ENCODE measurements around the gene UBE2U.
"Not testable (repeated sequence)": the region's sequence is repeated elsewhere in the genome, so short reads cannot be mapped to it uniquely, and the experiment has no call there.

The UBE2U gene

DNA sequence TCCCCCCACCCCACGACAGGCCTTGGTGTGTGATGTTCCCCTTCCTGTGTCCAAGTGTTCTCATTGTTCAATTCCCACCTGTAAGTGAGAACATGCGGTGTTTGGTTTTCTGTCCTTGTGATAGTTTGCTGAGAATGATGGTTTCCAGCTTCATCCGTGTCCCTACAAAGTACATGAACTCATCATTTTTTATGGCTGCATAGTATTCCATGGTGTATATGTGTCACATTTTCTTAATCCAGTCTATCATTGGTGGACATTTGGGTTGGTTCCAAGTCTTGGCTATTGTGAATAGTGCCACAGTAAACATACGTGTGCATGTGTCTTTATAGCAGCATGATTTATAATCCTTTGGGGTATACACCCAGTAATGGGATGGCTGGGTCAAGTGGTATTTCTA is 36.1 kb downstream of the UBE2U start:
- H3K9me3 ChIP-seq (ENCODE audit: control insufficient read depth in 2 of 2, low read length in 2 of 2); H3K4me1 ChIP-seq (ENCODE audit: control insufficient read depth, insufficient read depth, low read length); H3K27ac ChIP-seq (ENCODE audit: low read length); H3K27me3 ChIP-seq (ENCODE audit: control insufficient read depth in 1 of 2, insufficient read depth in 2 of 2, low read length in 2 of 2); H3K4me3 ChIP-seq (ENCODE audit: low read length in 2 of 2); H3K36me3 ChIP-seq (ENCODE audit: control insufficient read depth in 2 of 2, insufficient read depth in 2 of 2, low read length in 2 of 2); H3K9ac ChIP-seq (ENCODE audit: low read length in 2 of 2): not testable (repeated sequence)

DNA sequence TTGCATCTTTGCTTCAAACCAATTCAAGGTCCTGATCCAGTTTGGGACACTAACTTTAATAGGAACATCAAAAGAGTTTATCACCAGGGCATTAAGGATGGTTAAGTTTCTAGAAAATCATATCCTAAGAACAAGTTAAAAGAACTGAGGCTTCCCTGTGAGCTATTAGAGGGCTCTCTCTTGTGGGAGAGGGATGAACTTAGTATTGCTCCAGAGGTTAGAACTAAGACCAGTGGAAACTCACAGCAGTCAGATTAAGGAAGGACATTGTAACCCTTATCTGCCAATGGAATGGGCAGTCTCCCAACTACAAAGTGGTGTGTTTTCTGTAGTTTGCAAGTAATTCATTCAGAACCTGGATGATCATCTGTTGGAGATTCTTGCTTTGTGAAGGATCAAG is 36.8 kb downstream of the UBE2U start:
- H3K36me3 ChIP-seq (ENCODE audit: control insufficient read depth in 2 of 2, insufficient read depth in 2 of 2, low read length in 2 of 2): no peaks in the 10 kb centered on the region
- H3K9me3 ChIP-seq (ENCODE audit: control insufficient read depth in 2 of 2, low read length in 2 of 2): no peaks in the 10 kb centered on the region
- no peak overlapping the region for H3K9ac ChIP-seq (ENCODE audit: low read length in 2 of 2)
- H3K27ac ChIP-seq (ENCODE audit: low read length): no peak overlapping the region
- H3K4me1 ChIP-seq (ENCODE audit: control insufficient read depth, insufficient read depth, low read length): no peaks in the 10 kb centered on the region
- no peak overlapping the region for H3K4me3 ChIP-seq (ENCODE audit: low read length in 2 of 2)
- H3K27me3 ChIP-seq (ENCODE audit: control insufficient read depth in 1 of 2, insufficient read depth in 2 of 2, low read length in 2 of 2): no peaks in the 10 kb centered on the region

DNA sequence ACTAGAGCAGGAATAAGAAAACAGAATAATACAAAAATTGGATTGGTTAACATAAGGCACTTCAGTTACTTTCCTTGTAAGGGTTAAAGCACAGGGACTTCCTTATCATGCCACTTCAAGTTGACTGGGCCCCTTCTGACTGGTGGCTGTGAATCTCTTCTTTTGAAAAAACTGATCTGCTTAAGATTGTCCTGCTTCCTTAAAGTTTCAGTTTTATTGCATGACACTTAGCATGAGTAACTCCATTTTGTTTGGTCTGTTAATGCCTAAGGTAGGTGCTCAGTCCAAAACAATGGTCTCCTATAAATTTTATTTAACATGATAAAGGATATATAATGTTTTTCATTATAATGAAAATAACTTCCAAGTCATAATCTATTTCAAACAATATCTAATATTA is 37.6 kb downstream of the UBE2U start:
- H3K4me3 ChIP-seq (ENCODE audit: low read length in 2 of 2): no peak overlapping the region
- no peak overlapping the region for H3K27ac ChIP-seq (ENCODE audit: low read length)
- H3K36me3 ChIP-seq (ENCODE audit: control insufficient read depth in 2 of 2, insufficient read depth in 2 of 2, low read length in 2 of 2): no peaks in the 10 kb centered on the region
- H3K9ac ChIP-seq (ENCODE audit: low read length in 2 of 2): no peak overlapping the region
- no peaks in the 10 kb centered on the region for H3K27me3 ChIP-seq (ENCODE audit: control insufficient read depth in 1 of 2, insufficient read depth in 2 of 2, low read length in 2 of 2)
- no peaks in the 10 kb centered on the region for H3K9me3 ChIP-seq (ENCODE audit: control insufficient read depth in 2 of 2, low read length in 2 of 2)
- no peaks in the 10 kb centered on the region for H3K4me1 ChIP-seq (ENCODE audit: control insufficient read depth, insufficient read depth, low read length)

DNA sequence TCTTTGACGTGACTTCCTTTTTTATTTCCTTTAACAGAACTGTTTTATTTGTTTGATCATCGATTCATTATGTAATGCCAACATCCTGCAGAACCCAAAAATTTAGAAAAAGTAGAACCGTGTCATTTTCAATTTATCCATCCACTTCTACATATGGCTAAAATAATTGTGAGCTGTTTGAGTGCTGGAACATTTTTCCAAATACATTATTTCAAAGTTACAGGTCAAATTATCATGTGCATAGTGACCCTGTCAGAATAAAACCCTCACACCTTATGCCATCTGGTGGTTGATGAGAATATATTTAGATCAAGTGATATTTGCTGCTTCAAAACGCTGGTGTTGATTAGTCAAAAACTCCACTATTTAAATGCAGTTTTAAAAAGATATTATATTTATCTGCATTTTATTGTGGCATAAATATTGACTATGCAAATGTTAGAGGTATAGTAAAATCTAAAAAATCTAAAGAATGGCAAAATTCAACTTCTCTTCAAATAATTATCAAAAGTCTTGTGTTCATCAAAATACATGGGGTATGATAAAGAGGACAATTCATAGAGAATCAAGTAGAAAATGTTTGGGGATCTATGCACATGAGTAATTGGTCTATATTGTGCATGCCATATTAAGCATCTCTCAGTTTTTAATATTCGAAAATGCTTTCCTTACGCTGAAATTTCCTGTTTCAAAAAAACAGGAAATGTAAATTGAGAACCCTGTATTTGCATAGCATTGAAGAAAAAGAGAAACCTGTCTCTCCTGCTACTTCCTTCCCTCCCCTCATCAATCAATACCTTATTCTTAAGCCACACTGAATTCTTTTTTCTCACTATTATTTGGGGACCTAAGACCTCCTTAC is 39.7 kb downstream of the UBE2U start:
- Histone ChIP-seq H3K4me3 (ENCODE audit: low read length in 2 of 2) (no peak overlapping the region), H3K27ac (ENCODE audit: low read length) (no peak overlapping the region), H3K27me3 (ENCODE audit: control insufficient read depth in 1 of 2, insufficient read depth in 2 of 2, low read length in 2 of 2) (no peaks in the 10 kb centered on the region), H3K9me3 (ENCODE audit: control insufficient read depth in 2 of 2, low read length in 2 of 2) (no peaks in the 10 kb centered on the region), H3K4me1 (ENCODE audit: control insufficient read depth, insufficient read depth, low read length) (no peaks in the 10 kb centered on the region), H3K36me3 (ENCODE audit: control insufficient read depth in 2 of 2, insufficient read depth in 2 of 2, low read length in 2 of 2) (no peaks in the 10 kb centered on the region), H3K9ac (ENCODE audit: low read length in 2 of 2) (no peak overlapping the region)

DNA sequence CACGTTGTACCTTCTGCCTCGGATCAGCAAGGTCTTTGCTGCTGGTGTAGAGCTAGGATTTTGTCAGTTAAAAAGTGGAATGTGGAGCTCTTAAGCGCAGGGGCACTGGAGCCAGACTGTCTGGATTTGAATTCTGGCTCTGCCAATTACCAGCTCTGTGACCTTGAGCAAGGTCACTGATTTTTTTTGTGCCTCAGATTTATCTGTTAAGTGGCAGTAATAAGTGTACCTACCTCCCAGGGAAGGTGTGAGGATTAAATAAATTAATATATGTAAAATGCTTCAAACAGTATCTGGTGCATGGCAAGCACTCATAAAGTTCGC is 40.3 kb downstream of the UBE2U start:
- H3K9ac ChIP-seq (ENCODE audit: low read length in 2 of 2): no peak overlapping the region
- no peaks in the 10 kb centered on the region for H3K9me3 ChIP-seq (ENCODE audit: control insufficient read depth in 2 of 2, low read length in 2 of 2)
- no peaks in the 10 kb centered on the region for H3K27me3 ChIP-seq (ENCODE audit: control insufficient read depth in 1 of 2, insufficient read depth in 2 of 2, low read length in 2 of 2)
- no peaks in the 10 kb centered on the region for H3K4me1 ChIP-seq (ENCODE audit: control insufficient read depth, insufficient read depth, low read length)
- H3K4me3 ChIP-seq (ENCODE audit: low read length in 2 of 2): no peak overlapping the region
- no peak overlapping the region for H3K27ac ChIP-seq (ENCODE audit: low read length)
- no peaks in the 10 kb centered on the region for H3K36me3 ChIP-seq (ENCODE audit: control insufficient read depth in 2 of 2, insufficient read depth in 2 of 2, low read length in 2 of 2)

DNA sequence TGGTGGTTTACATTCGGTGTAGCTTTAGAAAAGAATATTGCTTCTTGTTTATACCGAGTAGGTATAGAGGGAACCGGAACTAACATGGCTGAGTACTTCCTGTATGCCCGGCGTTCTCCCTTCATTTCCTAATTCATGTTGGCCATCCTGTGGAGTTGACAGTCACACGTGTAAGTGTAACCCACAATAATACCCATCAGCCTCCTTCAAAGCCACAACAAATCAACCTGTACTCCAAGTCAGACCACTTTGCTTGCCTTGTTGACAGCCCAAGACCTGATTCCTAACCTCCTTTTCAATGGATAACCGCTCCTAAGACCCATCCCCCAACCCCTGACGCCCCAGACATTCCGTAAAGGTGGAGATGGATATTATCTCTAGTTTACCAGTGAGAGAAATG is 42.1 kb downstream of the UBE2U start:
- Histone ChIP-seq H3K27me3 (ENCODE audit: control insufficient read depth in 1 of 2, insufficient read depth in 2 of 2, low read length in 2 of 2) (no peaks in the 10 kb centered on the region), H3K36me3 (ENCODE audit: control insufficient read depth in 2 of 2, insufficient read depth in 2 of 2, low read length in 2 of 2) (no peaks in the 10 kb centered on the region), H3K4me3 (ENCODE audit: low read length in 2 of 2) (no peak overlapping the region), H3K9ac (ENCODE audit: low read length in 2 of 2) (no peak overlapping the region), H3K27ac (ENCODE audit: low read length) (no peak overlapping the region), H3K9me3 (ENCODE audit: control insufficient read depth in 2 of 2, low read length in 2 of 2) (no peaks in the 10 kb centered on the region), H3K4me1 (ENCODE audit: control insufficient read depth, insufficient read depth, low read length) (no peaks in the 10 kb centered on the region)

DNA sequence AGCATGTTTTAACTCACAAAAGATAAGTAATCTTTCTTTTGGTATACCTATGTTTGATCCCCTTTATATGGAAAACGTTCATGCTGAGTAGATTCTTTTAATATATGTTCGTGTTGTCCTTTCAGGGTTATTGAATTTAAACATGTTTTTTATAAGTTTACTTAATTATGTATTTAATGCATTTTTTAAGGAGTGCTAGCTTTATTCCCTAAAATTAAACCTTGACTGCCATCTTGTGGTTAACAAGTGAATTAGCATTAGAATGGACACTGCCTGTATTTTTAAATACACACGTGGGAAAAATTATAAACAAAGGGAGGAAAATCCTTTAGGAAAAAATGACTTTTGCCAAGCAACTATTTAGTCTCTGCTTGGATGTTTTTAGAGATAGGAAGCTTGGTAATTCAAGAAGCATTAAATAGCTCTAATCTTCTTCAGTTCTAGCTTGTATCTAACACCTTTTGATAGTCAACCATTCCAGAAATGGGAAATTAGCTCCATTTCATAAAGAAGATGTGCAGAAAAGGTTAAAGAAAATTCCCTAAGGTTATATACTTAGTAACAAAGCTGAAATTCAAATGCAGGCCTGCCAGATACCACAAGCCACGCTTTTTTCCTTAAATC is 43.0 kb downstream of the UBE2U start:
- Histone ChIP-seq H3K27me3 (ENCODE audit: control insufficient read depth in 1 of 2, insufficient read depth in 2 of 2, low read length in 2 of 2) (no peaks in the 10 kb centered on the region), H3K4me1 (ENCODE audit: control insufficient read depth, insufficient read depth, low read length) (no peaks in the 10 kb centered on the region), H3K9ac (ENCODE audit: low read length in 2 of 2) (no peak overlapping the region)

DNA sequence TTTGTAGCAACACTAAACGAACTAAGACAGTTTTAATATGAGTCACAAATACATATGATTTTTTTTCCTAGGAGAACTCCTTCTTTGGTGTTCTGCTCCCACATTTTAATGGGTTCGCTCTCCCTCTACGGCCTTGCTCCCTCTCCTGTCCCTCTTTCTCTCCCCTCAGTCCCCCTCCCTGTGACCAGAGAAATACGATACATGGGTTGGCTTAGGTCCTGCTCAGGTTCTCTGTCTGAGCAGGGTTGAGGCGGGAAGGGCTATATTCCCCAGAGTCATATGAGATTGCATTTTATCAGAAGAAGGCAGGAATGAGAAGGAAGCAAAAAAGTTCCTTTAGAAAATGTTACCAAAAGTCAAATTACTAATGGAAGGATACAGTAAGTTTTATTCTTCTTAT is 44.6 kb downstream of the UBE2U start:
- Histone ChIP-seq H3K9me3 (ENCODE audit: control insufficient read depth in 2 of 2, low read length in 2 of 2) (peaks cover 0 to under 1% of the 10 kb centered on the region in 2 donors), H3K36me3 (ENCODE audit: control insufficient read depth in 2 of 2, insufficient read depth in 2 of 2, low read length in 2 of 2) (no peaks in the 10 kb centered on the region), H3K27me3 (ENCODE audit: control insufficient read depth in 1 of 2, insufficient read depth in 2 of 2, low read length in 2 of 2) (no peaks in the 10 kb centered on the region), H3K4me3 (ENCODE audit: low read length in 2 of 2) (no peak overlapping the region), H3K4me1 (ENCODE audit: control insufficient read depth, insufficient read depth, low read length) (no peaks in the 10 kb centered on the region), H3K9ac (ENCODE audit: low read length in 2 of 2) (no peak overlapping the region), H3K27ac (ENCODE audit: low read length) (no peak overlapping the region)

More for the DNA sequence above, 43.0 kb downstream of the UBE2U start:
- Histone ChIP-seq H3K27ac (ENCODE audit: low read length) (no peak overlapping the region), H3K9me3 (ENCODE audit: control insufficient read depth in 2 of 2, low read length in 2 of 2) (no peaks in the 10 kb centered on the region), H3K36me3 (ENCODE audit: control insufficient read depth in 2 of 2, insufficient read depth in 2 of 2, low read length in 2 of 2) (no peaks in the 10 kb centered on the region), H3K4me3 (ENCODE audit: low read length in 2 of 2) (no peak overlapping the region)

DNA sequence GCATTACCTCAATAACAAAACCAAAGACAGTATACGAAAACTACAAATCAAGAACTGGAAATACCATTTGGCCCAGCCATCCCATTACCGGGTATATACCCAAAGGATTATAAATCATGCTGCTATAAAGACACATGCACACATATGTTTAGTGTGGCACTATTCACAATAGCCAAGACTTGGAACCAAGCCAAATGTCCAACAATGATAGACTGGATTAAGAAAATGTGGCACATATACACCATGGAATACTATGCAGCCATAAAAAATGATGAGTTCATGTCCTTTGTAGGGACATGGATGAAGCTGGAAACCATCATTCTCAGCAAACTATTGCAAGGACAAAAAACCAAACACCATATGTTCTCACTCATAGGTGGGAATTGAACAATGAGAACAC is 47.0 kb downstream of the UBE2U start:
- H3K4me3 ChIP-seq (ENCODE audit: low read length in 2 of 2); H3K4me1 ChIP-seq (ENCODE audit: control insufficient read depth, insufficient read depth, low read length); H3K27me3 ChIP-seq (ENCODE audit: control insufficient read depth in 1 of 2, insufficient read depth in 2 of 2, low read length in 2 of 2); H3K36me3 ChIP-seq (ENCODE audit: control insufficient read depth in 2 of 2, insufficient read depth in 2 of 2, low read length in 2 of 2); H3K27ac ChIP-seq (ENCODE audit: low read length); H3K9ac ChIP-seq (ENCODE audit: low read length in 2 of 2); H3K9me3 ChIP-seq (ENCODE audit: control insufficient read depth in 2 of 2, low read length in 2 of 2): not testable (repeated sequence)

DNA sequence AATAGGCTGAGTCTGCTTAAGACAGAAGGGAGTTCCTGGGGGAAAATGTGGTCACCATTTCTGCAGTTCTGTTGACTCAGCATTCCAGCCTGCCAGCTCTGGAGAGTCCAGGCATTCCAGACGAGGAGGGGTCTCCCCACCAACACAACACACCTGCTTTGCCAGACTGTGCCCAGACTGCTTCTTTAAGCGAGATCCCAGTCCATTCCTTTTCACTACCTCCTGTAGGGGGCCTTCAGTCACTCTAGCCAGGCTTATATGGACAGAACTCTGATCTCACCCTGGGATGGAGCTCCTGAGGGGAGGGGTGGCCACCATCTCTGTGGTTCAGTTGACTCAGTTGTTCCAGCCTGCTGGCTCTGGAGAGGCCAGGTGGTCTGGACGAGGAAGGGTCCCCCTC is 48.5 kb downstream of the UBE2U start:
- Histone ChIP-seq H3K36me3 (ENCODE audit: control insufficient read depth in 2 of 2, insufficient read depth in 2 of 2, low read length in 2 of 2) (no peaks in the 10 kb centered on the region), H3K27ac (ENCODE audit: low read length) (no peak overlapping the region), H3K9ac (ENCODE audit: low read length in 2 of 2) (no peak overlapping the region), H3K4me3 (ENCODE audit: low read length in 2 of 2) (no peak overlapping the region), H3K9me3 (ENCODE audit: control insufficient read depth in 2 of 2, low read length in 2 of 2) (peaks cover 0 to 2% of the 10 kb centered on the region in 2 donors), H3K27me3 (ENCODE audit: control insufficient read depth in 1 of 2, insufficient read depth in 2 of 2, low read length in 2 of 2) (no peaks in the 10 kb centered on the region), H3K4me1 (ENCODE audit: control insufficient read depth, insufficient read depth, low read length) (no peaks in the 10 kb centered on the region)

DNA sequence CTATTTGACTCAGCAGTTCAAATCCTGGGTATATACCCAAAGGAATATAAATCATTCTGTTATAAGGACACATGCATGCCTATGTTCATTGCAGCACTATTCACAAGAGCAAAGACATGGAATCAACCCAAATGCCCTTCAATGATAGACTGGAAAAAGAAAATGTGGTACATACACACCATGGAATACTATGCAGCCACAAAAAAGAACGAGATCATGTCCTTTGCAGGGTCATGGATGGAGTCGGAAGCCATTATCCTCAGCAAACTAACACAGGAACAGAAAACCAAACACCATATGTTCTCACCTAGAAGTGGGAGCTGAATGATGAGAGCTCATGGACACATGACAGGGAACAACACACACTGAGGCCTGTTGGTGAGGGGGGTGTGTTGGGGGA is 53.8 kb downstream of the UBE2U start:
- H3K27ac ChIP-seq (ENCODE audit: low read length); H3K4me1 ChIP-seq (ENCODE audit: control insufficient read depth, insufficient read depth, low read length); H3K9ac ChIP-seq (ENCODE audit: low read length in 2 of 2); H3K4me3 ChIP-seq (ENCODE audit: low read length in 2 of 2); H3K9me3 ChIP-seq (ENCODE audit: control insufficient read depth in 2 of 2, low read length in 2 of 2); H3K27me3 ChIP-seq (ENCODE audit: control insufficient read depth in 1 of 2, insufficient read depth in 2 of 2, low read length in 2 of 2); H3K36me3 ChIP-seq (ENCODE audit: control insufficient read depth in 2 of 2, insufficient read depth in 2 of 2, low read length in 2 of 2): not testable (repeated sequence)
